UCSD-AML1 (cell line): ENCODE measurements around the gene SLC25A5.
"Not testable (repeated sequence)": the region's sequence is repeated elsewhere in the genome, so short reads cannot be mapped to it uniquely, and the experiment has no call there.

Experiments used
- DNase-seq: peaks from one replicate; lab custom pipeline; 2025; ENCODE audit not compliant: unreplicated experiment; lab: John Stamatoyannopoulos, UW

Gene SLC25A5

DNA sequence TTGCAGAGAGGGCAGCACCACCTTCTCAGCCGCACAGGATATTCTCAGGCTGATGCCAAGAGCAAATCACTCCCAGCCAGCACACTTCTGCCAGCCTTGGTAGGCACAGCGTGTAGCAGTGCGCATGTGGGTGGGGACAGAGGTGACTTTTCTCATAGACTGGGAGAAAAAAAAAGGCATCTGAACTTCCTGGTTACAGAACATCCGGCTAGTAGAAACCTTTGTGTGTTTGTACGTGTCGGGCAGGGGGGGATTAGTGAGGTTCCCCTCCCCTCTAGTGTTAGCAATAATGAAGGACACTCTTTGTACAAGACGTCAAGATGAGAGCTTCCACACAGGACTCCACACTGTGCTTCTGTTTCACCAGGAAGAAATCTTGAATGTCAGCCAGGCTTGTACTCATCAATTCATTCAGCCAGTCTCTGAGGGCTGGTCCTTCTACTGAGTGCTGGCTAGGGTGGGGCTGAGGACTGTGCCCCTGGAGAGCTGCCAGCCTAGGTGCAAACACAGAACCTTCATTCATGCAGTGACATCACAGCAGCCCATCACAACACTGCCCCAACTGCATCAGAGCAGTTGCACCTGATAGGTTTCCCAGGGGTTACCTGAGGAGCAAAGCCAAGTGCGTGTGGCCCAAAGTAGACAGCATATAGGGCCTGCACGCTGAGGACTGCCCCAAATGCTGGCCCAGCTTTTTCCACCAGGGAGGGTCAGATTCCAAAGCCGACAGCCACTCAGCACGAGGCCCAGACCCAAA lies 34.7 kb downstream of the SLC25A5 start:
- no peak for DNase-seq

DNA sequence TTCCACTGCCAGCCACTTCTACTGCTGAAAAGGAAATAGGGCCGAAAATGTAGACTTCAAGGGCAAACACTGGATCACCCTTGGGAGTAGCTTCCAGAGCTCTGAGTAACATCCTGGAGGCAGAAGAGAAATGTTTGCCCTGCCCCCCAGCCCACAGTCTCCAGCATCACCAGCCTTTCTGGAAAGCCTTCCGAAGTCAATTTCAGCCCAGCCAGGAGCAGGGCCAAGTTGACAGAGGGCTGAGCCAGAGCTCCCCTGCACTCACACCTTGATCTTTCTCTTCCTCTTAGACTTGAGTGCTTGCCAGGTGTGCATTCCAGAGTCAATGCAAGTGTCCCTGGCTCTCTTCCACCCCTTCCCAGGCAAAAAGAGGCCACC lies 35.2 kb downstream of the SLC25A5 start:
- no peak for DNase-seq

- not testable (repeated sequence) for DNase-seq
Measured at GRCh38 chrX:119505145-119505544, 36.9 kb downstream of the SLC25A5 start.

- DNase-seq: no peak
Measured at GRCh38 chrX:119505945-119506344, 37.7 kb downstream of the SLC25A5 start.

GRCh38 chrX:119507206-119507605 lies 39.0 kb downstream of the SLC25A5 start:
- no peak for DNase-seq

GRCh38 chrX:119512146-119512800 lies 44.0 kb downstream of the SLC25A5 start:
- peak; percentile 53 for DNase-seq

DNA sequence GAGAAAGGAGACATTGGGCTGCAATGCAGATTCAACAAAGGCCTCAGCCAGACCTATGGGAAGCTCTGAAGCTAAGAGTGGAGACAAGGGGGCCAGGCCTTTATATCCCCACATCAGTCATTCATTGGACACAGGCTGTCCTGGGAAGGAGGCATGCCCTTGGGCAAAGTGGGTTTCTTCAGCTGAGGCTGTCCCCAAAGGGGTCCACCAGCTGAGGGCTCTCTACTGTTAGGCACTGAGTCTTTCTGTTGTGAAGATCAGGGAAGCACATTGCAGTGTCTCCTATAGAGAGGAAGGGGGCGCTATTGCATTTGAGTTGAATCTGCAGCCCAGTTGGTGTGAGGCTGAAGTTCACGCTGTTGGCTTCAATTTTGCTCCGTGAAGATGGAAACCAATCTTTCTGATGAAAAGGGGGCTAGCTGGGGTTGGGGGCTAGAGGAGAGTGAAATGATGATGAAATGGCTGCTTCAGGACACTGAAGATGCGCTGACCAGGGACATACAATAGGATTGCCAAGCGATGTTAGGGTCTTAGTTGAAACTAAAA lies 48.0 kb downstream of the SLC25A5 start:
- peak; percentile 30 for DNase-seq

- DNase-seq: no peak
Measured at GRCh38 chrX:119518371-119518770, 50.1 kb downstream of the SLC25A5 start.
